ENCODE measurements around the gene SLC30A9. TPM values are rescaled to one million over a fixed set of nuclear protein-coding genes. Genes with fewer than 3 reads are reported as not detected.

SLC30A9 gene
- total RNA-seq, 1 experiment from 2014 or later, result 32.4 TPM

DNA sequence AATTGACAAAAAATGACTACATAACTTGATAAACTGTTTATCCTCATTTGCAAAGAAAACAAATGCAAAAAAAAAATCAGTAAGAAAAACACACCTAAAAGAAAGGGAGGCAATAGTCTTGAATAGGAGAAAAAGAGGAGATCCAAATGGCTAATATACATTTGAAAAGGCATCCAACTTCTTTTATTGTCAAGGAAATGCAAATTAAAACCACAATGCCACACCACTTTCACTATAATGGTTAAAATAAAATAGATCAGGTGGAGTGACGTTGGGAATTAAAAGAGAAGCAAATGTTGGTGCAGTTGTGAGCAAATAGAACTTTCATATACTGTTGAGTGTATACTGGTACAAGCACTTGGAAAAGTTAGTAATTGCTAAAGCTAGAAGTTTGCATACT, 5.2 kb upstream of the SLC30A9 start:
- CTCF ChIA-PET, result no interaction called here
- no peaks in the 10 kb centered on the region for H3K27me3 ChIP-seq (ENCODE audit: control insufficient read depth, insufficient read depth, low read length)
- POLR2A ChIA-PET, result no interaction called here
- DNase-seq (ENCODE audit: low read depth, low spot score) (no peak), ATAC-seq (no peak)
- in situ Hi-C loops (cut with HindIII; ENCODE audit: low pct_unique_long_range_greater_than_20kb, low sequenced_read_pairs), result no loop called here
- no TSS peak for BruUV-seq (replicated peaks)
- peaks cover 3% of the 10 kb centered on the region; the same call in 1 of the 2 replicates for H3K4me1 ChIP-seq (ENCODE audit: control insufficient read depth, insufficient read depth, low read length)
- intact Hi-C loops (cut with micrococcal nuclease; ENCODE audit: unreplicated experiment), result no loop called here
- H3K4me3 ChIP-seq (ENCODE audit: low read depth in 2 of 2, low read length in 2 of 2), result no peak overlapping the region
- no peaks in the 10 kb centered on the region for H3K9me3 ChIP-seq (ENCODE audit: control insufficient read depth, insufficient read depth, low read depth, low read length)
- H3K27ac ChIP-seq (ENCODE audit: low read length), result no peak overlapping the region
- no peaks in the 10 kb centered on the region; the same call in 1 of the 2 replicates for H3K36me3 ChIP-seq (ENCODE audit: control insufficient read depth, insufficient read depth, low read length)
- no peak for TF ChIP-seq SIN3A (IDR thresholded peaks at IDR 0.05; ENCODE audit: borderline replicate concordance, insufficient read depth, low read depth, low read length)
- TF ChIP-seq, protein P1, sequence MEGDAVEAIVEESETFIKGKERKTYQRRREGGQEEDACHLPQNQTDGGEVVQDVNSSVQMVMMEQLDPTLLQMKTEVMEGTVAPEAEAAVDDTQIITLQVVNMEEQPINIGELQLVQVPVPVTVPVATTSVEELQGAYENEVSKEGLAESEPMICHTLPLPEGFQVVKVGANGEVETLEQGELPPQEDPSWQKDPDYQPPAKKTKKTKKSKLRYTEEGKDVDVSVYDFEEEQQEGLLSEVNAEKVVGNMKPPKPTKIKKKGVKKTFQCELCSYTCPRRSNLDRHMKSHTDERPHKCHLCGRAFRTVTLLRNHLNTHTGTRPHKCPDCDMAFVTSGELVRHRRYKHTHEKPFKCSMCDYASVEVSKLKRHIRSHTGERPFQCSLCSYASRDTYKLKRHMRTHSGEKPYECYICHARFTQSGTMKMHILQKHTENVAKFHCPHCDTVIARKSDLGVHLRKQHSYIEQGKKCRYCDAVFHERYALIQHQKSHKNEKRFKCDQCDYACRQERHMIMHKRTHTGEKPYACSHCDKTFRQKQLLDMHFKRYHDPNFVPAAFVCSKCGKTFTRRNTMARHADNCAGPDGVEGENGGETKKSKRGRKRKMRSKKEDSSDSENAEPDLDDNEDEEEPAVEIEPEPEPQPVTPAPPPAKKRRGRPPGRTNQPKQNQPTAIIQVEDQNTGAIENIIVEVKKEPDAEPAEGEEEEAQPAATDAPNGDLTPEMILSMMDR (IDR thresholded peaks at IDR 0.05), result no peak
- TF ChIP-seq TCF7L2 (IDR thresholded peaks at IDR 0.05; ENCODE audit: low read depth, low read length), result no peak
- TF ChIP-seq, protein P2, sequence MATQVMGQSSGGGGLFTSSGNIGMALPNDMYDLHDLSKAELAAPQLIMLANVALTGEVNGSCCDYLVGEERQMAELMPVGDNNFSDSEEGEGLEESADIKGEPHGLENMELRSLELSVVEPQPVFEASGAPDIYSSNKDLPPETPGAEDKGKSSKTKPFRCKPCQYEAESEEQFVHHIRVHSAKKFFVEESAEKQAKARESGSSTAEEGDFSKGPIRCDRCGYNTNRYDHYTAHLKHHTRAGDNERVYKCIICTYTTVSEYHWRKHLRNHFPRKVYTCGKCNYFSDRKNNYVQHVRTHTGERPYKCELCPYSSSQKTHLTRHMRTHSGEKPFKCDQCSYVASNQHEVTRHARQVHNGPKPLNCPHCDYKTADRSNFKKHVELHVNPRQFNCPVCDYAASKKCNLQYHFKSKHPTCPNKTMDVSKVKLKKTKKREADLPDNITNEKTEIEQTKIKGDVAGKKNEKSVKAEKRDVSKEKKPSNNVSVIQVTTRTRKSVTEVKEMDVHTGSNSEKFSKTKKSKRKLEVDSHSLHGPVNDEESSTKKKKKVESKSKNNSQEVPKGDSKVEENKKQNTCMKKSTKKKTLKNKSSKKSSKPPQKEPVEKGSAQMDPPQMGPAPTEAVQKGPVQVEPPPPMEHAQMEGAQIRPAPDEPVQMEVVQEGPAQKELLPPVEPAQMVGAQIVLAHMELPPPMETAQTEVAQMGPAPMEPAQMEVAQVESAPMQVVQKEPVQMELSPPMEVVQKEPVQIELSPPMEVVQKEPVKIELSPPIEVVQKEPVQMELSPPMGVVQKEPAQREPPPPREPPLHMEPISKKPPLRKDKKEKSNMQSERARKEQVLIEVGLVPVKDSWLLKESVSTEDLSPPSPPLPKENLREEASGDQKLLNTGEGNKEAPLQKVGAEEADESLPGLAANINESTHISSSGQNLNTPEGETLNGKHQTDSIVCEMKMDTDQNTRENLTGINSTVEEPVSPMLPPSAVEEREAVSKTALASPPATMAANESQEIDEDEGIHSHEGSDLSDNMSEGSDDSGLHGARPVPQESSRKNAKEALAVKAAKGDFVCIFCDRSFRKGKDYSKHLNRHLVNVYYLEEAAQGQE (IDR thresholded peaks at IDR 0.05; ENCODE audit: insufficient read depth in 1 of 2, low read depth in 2 of 2, low read length in 1 of 2), result no peak
- TF ChIP-seq POLR2AphosphoS5 (IDR thresholded peaks at IDR 0.05; ENCODE audit: low read depth, low read length), result no peak

DNA sequence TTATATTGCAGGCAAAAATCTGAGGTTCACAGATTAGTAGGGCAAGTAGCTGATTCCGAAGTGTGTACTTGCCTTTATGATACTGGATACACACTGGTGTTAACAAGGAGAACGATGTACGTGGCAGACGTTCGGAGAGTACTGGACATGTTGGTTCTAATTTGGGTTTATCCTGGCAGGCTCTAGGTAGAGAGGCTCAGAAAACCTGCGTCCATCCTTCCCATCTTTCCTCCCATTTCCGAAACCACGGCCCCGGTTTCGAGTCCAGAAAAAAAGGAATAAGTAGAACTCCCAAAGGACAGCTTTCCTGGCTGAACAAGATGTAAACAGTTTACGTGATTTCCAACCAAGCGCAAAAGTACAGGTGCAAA, 351 bp upstream of the SLC30A9 start:
- CTCF ChIA-PET, result interaction anchor here (0.6 kb wide), 1 partner anchor 26 kb away, joined by 6 read pairs; no protein-coding TSS in a partner anchor
- H3K27ac ChIP-seq (ENCODE audit: low read length), result peak overlapping the region; percentile 86
- in situ Hi-C loops (cut with HindIII; ENCODE audit: low pct_unique_long_range_greater_than_20kb, low sequenced_read_pairs) (no loop called here), intact Hi-C loops (cut with micrococcal nuclease; ENCODE audit: unreplicated experiment) (no loop called here)
- BruUV-seq (replicated peaks), result TSS peak; percentile 98
- peak; percentile 60 for ATAC-seq
- TF ChIP-seq, protein P1 (IDR thresholded peaks at IDR 0.05), result no peak
- no peak for TF ChIP-seq TCF7L2 (IDR thresholded peaks at IDR 0.05; ENCODE audit: low read depth, low read length)
- TF ChIP-seq POLR2AphosphoS5 (IDR thresholded peaks at IDR 0.05; ENCODE audit: low read depth, low read length), result no peak
- TF ChIP-seq SIN3A (IDR thresholded peaks at IDR 0.05; ENCODE audit: borderline replicate concordance, insufficient read depth, low read depth, low read length), result no peak
- TF ChIP-seq, protein P2 (IDR thresholded peaks at IDR 0.05; ENCODE audit: insufficient read depth in 1 of 2, low read depth in 2 of 2, low read length in 1 of 2), result no peak
- no peaks in the 10 kb centered on the region for H3K9me3 ChIP-seq (ENCODE audit: control insufficient read depth, insufficient read depth, low read depth, low read length)
- H3K27me3 ChIP-seq (ENCODE audit: control insufficient read depth, insufficient read depth, low read length), result no peaks in the 10 kb centered on the region
- H3K4me1 ChIP-seq (ENCODE audit: control insufficient read depth, insufficient read depth, low read length), result peaks cover 3% of the 10 kb centered on the region; the same call in 1 of the 2 replicates
- H3K36me3 ChIP-seq (ENCODE audit: control insufficient read depth, insufficient read depth, low read length), result peaks cover 6% of the 10 kb centered on the region; the same call in 1 of the 2 replicates
- DNase-seq (ENCODE audit: low read depth, low spot score), result no peak
- POLR2A ChIA-PET, result no interaction called here
- H3K4me3 ChIP-seq (ENCODE audit: low read depth in 2 of 2, low read length in 2 of 2), result peak overlapping the region; percentile 92 to 95
